ENCODE data around the gene C20orf173. TPM values are rescaled to one million over a fixed set of nuclear protein-coding genes. Genes with fewer than 3 reads are reported as not detected.
"Not testable (repeated sequence)": the region's sequence is repeated elsewhere in the genome, so short reads cannot be mapped to it uniquely, and the experiment has no call there.

C20orf173 gene
- total RNA-seq, 1 donor from 2014 or later, result not detected

DNA sequence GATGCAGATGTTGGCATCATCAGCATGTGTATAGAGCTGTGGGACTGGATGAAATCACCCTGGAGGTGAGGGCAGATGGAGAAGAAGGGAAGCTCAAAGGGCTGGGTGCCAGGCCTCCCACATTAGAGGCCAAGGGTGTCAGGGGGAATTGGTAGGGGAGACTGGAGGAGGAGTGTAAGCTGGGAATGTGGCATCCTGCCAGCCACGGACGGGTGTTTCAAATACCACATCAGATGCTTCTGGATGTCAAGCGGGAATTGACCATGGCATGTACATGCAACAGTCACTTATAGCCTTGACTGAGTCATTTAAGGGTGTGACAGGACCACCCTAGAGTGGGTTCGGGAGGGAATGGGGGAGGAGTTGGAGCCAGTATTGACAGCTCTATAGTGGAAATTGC is 22.1 kb upstream of the C20orf173 start:
- TF ChIP-seq, protein P1, sequence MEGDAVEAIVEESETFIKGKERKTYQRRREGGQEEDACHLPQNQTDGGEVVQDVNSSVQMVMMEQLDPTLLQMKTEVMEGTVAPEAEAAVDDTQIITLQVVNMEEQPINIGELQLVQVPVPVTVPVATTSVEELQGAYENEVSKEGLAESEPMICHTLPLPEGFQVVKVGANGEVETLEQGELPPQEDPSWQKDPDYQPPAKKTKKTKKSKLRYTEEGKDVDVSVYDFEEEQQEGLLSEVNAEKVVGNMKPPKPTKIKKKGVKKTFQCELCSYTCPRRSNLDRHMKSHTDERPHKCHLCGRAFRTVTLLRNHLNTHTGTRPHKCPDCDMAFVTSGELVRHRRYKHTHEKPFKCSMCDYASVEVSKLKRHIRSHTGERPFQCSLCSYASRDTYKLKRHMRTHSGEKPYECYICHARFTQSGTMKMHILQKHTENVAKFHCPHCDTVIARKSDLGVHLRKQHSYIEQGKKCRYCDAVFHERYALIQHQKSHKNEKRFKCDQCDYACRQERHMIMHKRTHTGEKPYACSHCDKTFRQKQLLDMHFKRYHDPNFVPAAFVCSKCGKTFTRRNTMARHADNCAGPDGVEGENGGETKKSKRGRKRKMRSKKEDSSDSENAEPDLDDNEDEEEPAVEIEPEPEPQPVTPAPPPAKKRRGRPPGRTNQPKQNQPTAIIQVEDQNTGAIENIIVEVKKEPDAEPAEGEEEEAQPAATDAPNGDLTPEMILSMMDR (IDR thresholded peaks at IDR 0.05; ENCODE audit: unreplicated experiment), result no peak
- DNase-seq (ENCODE audit: low spot score, unreplicated experiment), result no peak
- Mint-ChIP-seq H3K4me1 (ENCODE audit: low read depth) (no peaks in the 10 kb centered on the region), H3K27me3 (no peaks in the 10 kb centered on the region), H3K36me3 (ENCODE audit: insufficient read depth) (peaks cover 12% of the 10 kb centered on the region), H3K9me3 (ENCODE audit: low read depth) (no peaks in the 10 kb centered on the region), H3K27ac (no peak overlapping the region), H3K4me3 (ENCODE audit: low read depth) (no peak overlapping the region)

DNA sequence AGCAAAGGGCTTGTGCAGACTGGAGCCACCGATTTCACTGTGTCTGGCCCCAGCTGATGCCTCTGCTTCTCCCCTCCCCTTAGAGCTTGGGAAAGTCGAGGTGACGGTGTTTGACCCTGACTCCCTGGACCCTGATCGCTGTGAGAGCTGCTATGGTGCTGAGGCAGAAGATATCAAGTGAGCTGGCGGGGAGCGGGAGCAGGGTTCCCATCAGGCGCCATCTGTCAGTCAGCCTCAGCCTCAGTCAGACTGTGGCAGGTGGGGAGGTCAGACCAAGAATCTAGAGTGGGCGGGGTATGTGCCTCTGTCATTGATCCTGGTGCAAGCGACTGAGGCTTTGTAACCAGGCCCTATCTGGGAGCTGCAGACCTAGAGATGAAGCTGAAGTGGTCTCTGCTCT is 17.9 kb upstream of the C20orf173 start:
- H3K9me3 Mint-ChIP-seq (ENCODE audit: low read depth), result no peaks in the 10 kb centered on the region
- H3K27ac Mint-ChIP-seq, result no peak overlapping the region
- peaks cover 5% of the 10 kb centered on the region for H3K4me1 Mint-ChIP-seq (ENCODE audit: low read depth)
- TF ChIP-seq, protein P1 (IDR thresholded peaks at IDR 0.05; ENCODE audit: unreplicated experiment), result no peak
- H3K4me3 Mint-ChIP-seq (ENCODE audit: low read depth), result no peak overlapping the region
- DNase-seq (ENCODE audit: low spot score, unreplicated experiment), result no peak
- no peaks in the 10 kb centered on the region for H3K27me3 Mint-ChIP-seq
- peaks cover 11% of the 10 kb centered on the region for H3K36me3 Mint-ChIP-seq (ENCODE audit: insufficient read depth)

DNA sequence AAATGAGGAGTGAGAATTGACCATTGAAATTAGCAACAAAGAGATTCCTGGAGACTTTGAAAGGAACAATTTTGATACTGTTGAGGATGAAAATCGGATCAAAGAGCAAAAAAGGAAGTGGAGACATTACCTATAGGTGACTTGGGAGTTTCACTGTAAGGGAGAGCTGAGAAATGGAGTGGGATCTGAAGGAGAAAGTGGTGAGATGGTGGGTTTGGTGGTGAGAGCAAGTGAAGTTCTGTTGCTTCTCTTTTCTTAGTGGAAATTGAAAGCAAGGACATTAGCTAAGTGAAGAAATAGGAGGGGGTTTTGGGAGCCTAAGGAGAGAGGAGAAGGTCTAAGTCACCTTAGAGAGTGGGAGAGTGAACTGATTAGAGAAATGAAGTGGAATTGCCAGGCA is 16.7 kb upstream of the C20orf173 start:
- Mint-ChIP-seq H3K36me3 (ENCODE audit: insufficient read depth) (peaks cover 11% of the 10 kb centered on the region), H3K4me3 (ENCODE audit: low read depth) (no peak overlapping the region), H3K27ac (no peak overlapping the region), H3K9me3 (ENCODE audit: low read depth) (no peaks in the 10 kb centered on the region), H3K27me3 (no peaks in the 10 kb centered on the region), H3K4me1 (ENCODE audit: low read depth) (peaks cover 8% of the 10 kb centered on the region)
- no peak for DNase-seq (ENCODE audit: low spot score, unreplicated experiment)
- TF ChIP-seq, protein P1 (IDR thresholded peaks at IDR 0.05; ENCODE audit: unreplicated experiment), result no peak

DNA sequence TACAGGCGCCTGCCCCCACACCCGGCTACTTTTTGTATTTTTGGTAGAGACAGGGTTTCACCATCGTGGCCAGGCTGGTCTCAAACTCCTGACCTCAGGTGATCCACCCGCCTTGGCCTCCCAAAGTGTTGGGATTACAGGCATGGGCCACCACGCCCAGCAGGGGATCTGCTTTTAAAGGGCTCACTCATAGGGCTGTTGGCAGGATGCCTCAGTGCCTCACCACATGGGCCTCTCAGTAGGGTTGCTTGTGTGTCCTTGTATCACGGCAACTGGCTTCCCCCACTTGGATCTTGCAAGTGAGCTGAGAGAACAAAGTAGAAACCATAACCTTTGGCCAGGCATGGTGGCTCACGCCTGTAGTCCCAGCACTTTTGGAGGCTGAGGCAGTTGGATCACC is 15.5 kb upstream of the C20orf173 start:
- H3K27ac Mint-ChIP-seq; H3K36me3 Mint-ChIP-seq (ENCODE audit: insufficient read depth); H3K4me3 Mint-ChIP-seq (ENCODE audit: low read depth); H3K27me3 Mint-ChIP-seq; H3K9me3 Mint-ChIP-seq (ENCODE audit: low read depth); DNase-seq (ENCODE audit: low spot score, unreplicated experiment); H3K4me1 Mint-ChIP-seq (ENCODE audit: low read depth): not testable (repeated sequence)

DNA sequence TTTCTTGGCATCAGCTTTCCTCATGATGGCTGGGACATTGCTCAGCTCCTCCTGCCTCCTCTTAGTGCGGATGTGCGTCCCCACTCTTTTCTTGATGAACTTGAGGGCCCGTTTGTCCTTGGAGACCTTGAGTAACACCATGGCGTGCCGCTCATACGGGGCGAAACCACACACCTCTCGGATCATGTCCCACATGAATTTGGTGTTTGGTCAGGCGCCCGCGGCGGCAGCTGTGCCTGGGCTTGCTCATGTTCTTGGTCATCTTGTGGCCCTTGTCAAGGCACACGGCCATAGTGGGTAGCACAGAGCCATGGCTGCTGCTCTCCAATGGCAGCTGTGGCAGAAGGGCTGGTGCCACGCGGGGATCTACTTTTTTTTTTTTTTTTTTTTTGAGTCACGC is 15.0 kb upstream of the C20orf173 start:
- H3K9me3 Mint-ChIP-seq (ENCODE audit: low read depth), result no peaks in the 10 kb centered on the region
- peaks cover 9% of the 10 kb centered on the region for H3K36me3 Mint-ChIP-seq (ENCODE audit: insufficient read depth)
- peaks cover 10% of the 10 kb centered on the region for H3K4me1 Mint-ChIP-seq (ENCODE audit: low read depth)
- TF ChIP-seq, protein P1 (IDR thresholded peaks at IDR 0.05; ENCODE audit: unreplicated experiment), result no peak
- DNase-seq (ENCODE audit: low spot score, unreplicated experiment), result no peak
- H3K27me3 Mint-ChIP-seq, result no peaks in the 10 kb centered on the region
- no peak overlapping the region for H3K4me3 Mint-ChIP-seq (ENCODE audit: low read depth)
- H3K27ac Mint-ChIP-seq, result no peak overlapping the region

DNA sequence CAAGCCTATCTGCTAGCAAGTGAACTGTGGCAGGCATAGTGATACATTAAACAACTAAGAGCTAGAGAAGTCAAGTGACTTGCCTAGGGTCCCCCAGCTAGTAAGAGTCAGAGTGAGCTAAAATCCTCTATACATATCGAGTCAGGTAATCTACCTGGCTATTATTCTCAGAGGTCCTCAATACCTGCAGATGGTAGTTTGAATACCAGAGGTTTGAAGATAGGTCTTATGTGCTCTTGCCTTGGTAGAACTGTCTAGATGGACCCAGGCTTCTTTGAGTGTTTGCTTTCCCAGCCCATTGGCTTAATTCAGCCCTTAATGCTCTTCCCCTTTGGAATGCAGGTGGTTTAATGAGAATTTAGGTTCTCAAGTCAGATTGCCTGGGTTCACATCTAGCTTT is 13.5 kb upstream of the C20orf173 start:
- Mint-ChIP-seq H3K27ac (peak overlapping the region; percentile 96), H3K4me1 (ENCODE audit: low read depth) (peaks cover 10% of the 10 kb centered on the region), H3K4me3 (ENCODE audit: low read depth) (peak overlapping the region; percentile 88), H3K27me3 (no peaks in the 10 kb centered on the region), H3K36me3 (ENCODE audit: insufficient read depth) (peaks cover 4% of the 10 kb centered on the region), H3K9me3 (ENCODE audit: low read depth) (no peaks in the 10 kb centered on the region)
- DNase-seq (ENCODE audit: low spot score, unreplicated experiment), result no peak
- TF ChIP-seq, protein P1 (IDR thresholded peaks at IDR 0.05; ENCODE audit: unreplicated experiment), result no peak
